ENCODE data around the gene KHK.

Gene KHK

GRCh38 chr2:27082773-27083409 is 3.7 kb upstream of the KHK start:
- DNase-seq (ENCODE audit: low read depth) = no peak

- no peak for DNase-seq (ENCODE audit: low read depth)
Measured at GRCh38 chr2:27083410-27084296, 2.9 kb upstream of the KHK start.

- DNase-seq (ENCODE audit: low read depth) = no peak
Measured at GRCh38 chr2:27084297-27085061, 2.1 kb upstream of the KHK start.

- no peak for DNase-seq (ENCODE audit: low read depth)
Measured at GRCh38 chr2:27085062-27085672, 1.4 kb upstream of the KHK start.

- peak; percentile 41 for DNase-seq (ENCODE audit: low read depth)
Measured at GRCh38 chr2:27085673-27086089, 891 bp upstream of the KHK start.

GRCh38 chr2:27086090-27086723 is 365 bp upstream of the KHK start:
- DNase-seq (ENCODE audit: low read depth) = peak; percentile 77

GRCh38 chr2:27087823-27088410 is 1.3 kb downstream of the KHK start:
- no peak for DNase-seq (ENCODE audit: low read depth)

GRCh38 chr2:27088634-27089033 is 2.1 kb downstream of the KHK start:
- DNase-seq (ENCODE audit: low read depth) = no peak

GRCh38 chr2:27089111-27089954 is 2.8 kb downstream of the KHK start:
- no peak for DNase-seq (ENCODE audit: low read depth)

GRCh38 chr2:27091746-27092695 is 5.4 kb downstream of the KHK start:
- DNase-seq (ENCODE audit: low read depth) = no peak

- DNase-seq (ENCODE audit: low read depth) = no peak
Measured at GRCh38 chr2:27092696-27093429, 6.3 kb downstream of the KHK start.

GRCh38 chr2:27093430-27094352 is 7.1 kb downstream of the KHK start:
- DNase-seq (ENCODE audit: low read depth) = no peak

- no peak for DNase-seq (ENCODE audit: low read depth)
Measured at GRCh38 chr2:27094353-27094984, 7.9 kb downstream of the KHK start.

- no peak for DNase-seq (ENCODE audit: low read depth)
Measured at GRCh38 chr2:27095427-27095744, 8.8 kb downstream of the KHK start.

GRCh38 chr2:27095745-27096651 is 9.4 kb downstream of the KHK start:
- peak; percentile 73 for DNase-seq (ENCODE audit: low read depth)

GRCh38 chr2:27096748-27097297 is 10.3 kb downstream of the KHK start:
- no peak for DNase-seq (ENCODE audit: low read depth)
